Natural killer cell (primary cell): ENCODE data around the gene PIK3CA. TPM values are rescaled to one million over a fixed set of nuclear protein-coding genes. Genes with fewer than 3 reads are reported as not detected.
"Not testable (repeated sequence)": the region's sequence is repeated elsewhere in the genome, so short reads cannot be mapped to it uniquely, and the experiment has no call there.

Experiments
- ATAC-seq, 3 donors: fragments of 150-1000 bp in 2 of 3; fragments of 200-7000 bp in 1 of 3; cut with Tn5 transposase; 1 replicate in 1 of 3; 2 replicates in 2 of 3; pipeline ENCODE4 v1.10.0; 2021; ENCODE audit warnings: mild to moderate bottlenecking in 2 of 3, moderate library complexity in 2 of 3
- DNase-seq, 2 donors: peaks; one replicate each; pipeline versions ENCODE4 v3.0.0 to v3.0.0-alpha.2; 2013 to 2021; ENCODE audit warnings: mixed read lengths in 1 of 2
- H3K27ac ChIP-seq: one replicate; pipeline ENCODE4 v1.5.1; 2013; ENCODE audit warnings: mild to moderate bottlenecking, low read length
- H3K27me3 ChIP-seq: one replicate; pipeline ENCODE4 v1.6.1; 2013; ENCODE audit warnings: low read length; ENCODE audit not compliant: control insufficient read depth, insufficient read depth
- H3K36me3 ChIP-seq: one replicate; pipeline ENCODE4 v1.6.1; 2013; ENCODE audit warnings: low read length; ENCODE audit not compliant: control insufficient read depth, insufficient read depth
- H3K4me1 ChIP-seq: one replicate; pipeline ENCODE4 v1.6.1; 2013; ENCODE audit warnings: low read length; ENCODE audit not compliant: control insufficient read depth, insufficient read depth
- H3K4me3 ChIP-seq: one replicate; pipeline ENCODE4 v1.5.1; 2013; ENCODE audit warnings: low read length
- H3K9me3 ChIP-seq: one replicate; pipeline ENCODE4 v1.6.1; 2013; ENCODE audit warnings: low read length; ENCODE audit not compliant: control insufficient read depth, insufficient read depth
- H3K27ac Mint-ChIP-seq, 2 donors: one replicate each; pipeline ENCODE4 v1.8.0; 2022; ENCODE audit warnings: mild to moderate bottlenecking in 2 of 2, mixed read lengths in 2 of 2, moderate library complexity in 1 of 2
- H3K27me3 Mint-ChIP-seq, 2 donors: one replicate each; pipeline ENCODE4 v1.8.0; 2022; ENCODE audit warnings: low read depth in 2 of 2, mixed read lengths in 2 of 2
- H3K36me3 Mint-ChIP-seq: one replicate; pipeline ENCODE4 v1.8.0; 2022; ENCODE audit warnings: mixed read lengths
- H3K4me1 Mint-ChIP-seq, 2 donors: one replicate each; pipeline ENCODE4 v1.8.0; 2022; ENCODE audit warnings: mixed read lengths in 2 of 2
- H3K4me3 Mint-ChIP-seq: one replicate; pipeline ENCODE4 v1.8.0; 2022; ENCODE audit warnings: mild to moderate bottlenecking, moderate library complexity, mixed read lengths
- H3K9me3 Mint-ChIP-seq, 2 donors: one replicate each; pipeline ENCODE4 v1.8.0; 2022; ENCODE audit warnings: mixed read lengths in 2 of 2
- CTCF ChIP-seq: fragments of 200-600 bp; IDR thresholded peaks from one replicate; pipeline ENCODE4 v1.8.0; 2022; ENCODE audit warnings: antibody characterized with exemption
- WGBS: methylation state at CpG from one replicate; pipeline ENCODE4 v1.1.7; 2013; ENCODE audit warnings: missing lambda C conversion rate; ENCODE audit not compliant: insufficient coverage; 5-methylcytosine and 5-hydroxymethylcytosine counted together
- intact Hi-C: fragments of 100-400 bp; cut with micrococcal nuclease; formaldehyde crosslinking; loops from one replicate; pipeline ENCODE4 v1.14.2; 2022
- total RNA-seq, 4 donors: library from RNA; stranded (reverse); fragments of 120-200 nt in 1 of 4; gene quantifications; one replicate each; pipeline versions ENCODE4 v1.2.3 to v1.2.4, GENCODE V29; 2013 to 2022

PIK3CA gene
- total RNA-seq, 3 donors from 2014 or later (not counting 1 experiment from before 2014, with no cell fraction given) = 37.1 to 40.9 (median 40.2) TPM

GRCh38 chr3:179105881-179106280, 42.3 kb upstream of the PIK3CA start:
- 33% methylated on average over 1 of the region's 1 CpG for WGBS
- Histone ChIP-seq H3K27me3 (no peaks in the 10 kb centered on the region), H3K4me1 (no peaks in the 10 kb centered on the region), H3K27ac (no peak overlapping the region), H3K4me3 (no peak overlapping the region), H3K9me3 (no peaks in the 10 kb centered on the region), H3K36me3 (no peaks in the 10 kb centered on the region)
- Mint-ChIP-seq H3K27me3 (peaks cover 6 to 19% of the 10 kb centered on the region in 2 donors), H3K4me1 (no peaks in the 10 kb centered on the region), H3K36me3 (no peaks in the 10 kb centered on the region), H3K27ac (no peak overlapping the region), H3K4me3 (no peak overlapping the region), H3K9me3 (no peaks in the 10 kb centered on the region)
- no peak for ATAC-seq
- intact Hi-C loops = loop anchor here (1.0 kb wide), 1 partner anchor 210 kb away; no protein-coding TSS in a partner anchor
- DNase-seq = no peak
- TF ChIP-seq CTCF = no peak

- no peak for TF ChIP-seq CTCF
- intact Hi-C loops = no loop called here
- Histone ChIP-seq H3K27ac (no peak overlapping the region), H3K27me3 (peaks cover 4% of the 10 kb centered on the region), H3K4me1 (no peaks in the 10 kb centered on the region), H3K9me3 (no peaks in the 10 kb centered on the region), H3K4me3 (no peak overlapping the region), H3K36me3 (no peaks in the 10 kb centered on the region)
- H3K4me1 Mint-ChIP-seq = no peaks in the 10 kb centered on the region
- H3K9me3 Mint-ChIP-seq = no peaks in the 10 kb centered on the region
- no peak overlapping the region for H3K4me3 Mint-ChIP-seq
- no peak for DNase-seq
- H3K27me3 Mint-ChIP-seq = peaks cover 7 to 28% of the 10 kb centered on the region in 2 donors
- no peak for ATAC-seq
- H3K27ac Mint-ChIP-seq = no peak overlapping the region
- 96% methylated on average over 3 of the region's 3 CpGs for WGBS
- no peaks in the 10 kb centered on the region for H3K36me3 Mint-ChIP-seq
Observed at GRCh38 chr3:179107617-179108016, 40.5 kb upstream of the PIK3CA start.

GRCh38 chr3:179108086-179108485, 40.1 kb upstream of the PIK3CA start:
- WGBS = no CpG with 5 or more reads among the region's 1 CpG
- Histone ChIP-seq H3K27me3 (peaks cover 4% of the 10 kb centered on the region), H3K4me1 (no peaks in the 10 kb centered on the region), H3K27ac (no peak overlapping the region), H3K4me3 (no peak overlapping the region), H3K9me3 (no peaks in the 10 kb centered on the region), H3K36me3 (no peaks in the 10 kb centered on the region)
- DNase-seq (no peak), ATAC-seq (no peak)
- Mint-ChIP-seq H3K4me3 (no peak overlapping the region), H3K9me3 (no peaks in the 10 kb centered on the region), H3K27me3 (peaks cover 12 to 33% of the 10 kb centered on the region in 2 donors), H3K36me3 (no peaks in the 10 kb centered on the region), H3K27ac (no peak overlapping the region), H3K4me1 (no peaks in the 10 kb centered on the region)
- no peak for TF ChIP-seq CTCF
- intact Hi-C loops = no loop called here

GRCh38 chr3:179113903-179114302, 34.3 kb upstream of the PIK3CA start:
- H3K4me3 ChIP-seq = no peak overlapping the region
- Mint-ChIP-seq H3K27me3 (peaks cover 17 to 33% of the 10 kb centered on the region in 2 donors), H3K36me3 (no peaks in the 10 kb centered on the region), H3K4me3 (no peak overlapping the region), H3K4me1 (no peaks in the 10 kb centered on the region), H3K9me3 (no peaks in the 10 kb centered on the region), H3K27ac (no peak overlapping the region)
- H3K9me3 ChIP-seq = no peaks in the 10 kb centered on the region
- H3K27ac ChIP-seq = no peak overlapping the region
- DNase-seq = no peak
- 81% methylated on average over 2 of the region's 2 CpGs for WGBS
- no peaks in the 10 kb centered on the region for H3K4me1 ChIP-seq
- no peaks in the 10 kb centered on the region for H3K36me3 ChIP-seq
- no peak for TF ChIP-seq CTCF
- peaks cover 4% of the 10 kb centered on the region for H3K27me3 ChIP-seq
- intact Hi-C loops = no loop called here
- ATAC-seq = no peak

- H3K27ac Mint-ChIP-seq, H3K27me3 ChIP-seq, H3K4me1 ChIP-seq, intact Hi-C loops, H3K36me3 Mint-ChIP-seq, H3K9me3 ChIP-seq, H3K4me1 Mint-ChIP-seq, DNase-seq, H3K4me3 Mint-ChIP-seq, ATAC-seq, H3K27ac ChIP-seq, H3K9me3 Mint-ChIP-seq, H3K4me3 ChIP-seq, H3K36me3 ChIP-seq: not testable (repeated sequence)
- 67% methylated on average over 1 of the region's 1 CpG for WGBS
- H3K27me3 Mint-ChIP-seq = peaks cover 20 to 29% of the 10 kb centered on the region in 2 donors
Observed at GRCh38 chr3:179115444-179115843, 32.7 kb upstream of the PIK3CA start.
